ENCODE data around the gene TUBG1.
A peak's percentile ranks its signal among the peaks of the same experiment; 100 is the strongest.
"Not testable (repeated sequence)": the region's sequence is repeated elsewhere in the genome, so short reads cannot be mapped to it uniquely, and the experiment has no call there.

TUBG1 gene

DNA sequence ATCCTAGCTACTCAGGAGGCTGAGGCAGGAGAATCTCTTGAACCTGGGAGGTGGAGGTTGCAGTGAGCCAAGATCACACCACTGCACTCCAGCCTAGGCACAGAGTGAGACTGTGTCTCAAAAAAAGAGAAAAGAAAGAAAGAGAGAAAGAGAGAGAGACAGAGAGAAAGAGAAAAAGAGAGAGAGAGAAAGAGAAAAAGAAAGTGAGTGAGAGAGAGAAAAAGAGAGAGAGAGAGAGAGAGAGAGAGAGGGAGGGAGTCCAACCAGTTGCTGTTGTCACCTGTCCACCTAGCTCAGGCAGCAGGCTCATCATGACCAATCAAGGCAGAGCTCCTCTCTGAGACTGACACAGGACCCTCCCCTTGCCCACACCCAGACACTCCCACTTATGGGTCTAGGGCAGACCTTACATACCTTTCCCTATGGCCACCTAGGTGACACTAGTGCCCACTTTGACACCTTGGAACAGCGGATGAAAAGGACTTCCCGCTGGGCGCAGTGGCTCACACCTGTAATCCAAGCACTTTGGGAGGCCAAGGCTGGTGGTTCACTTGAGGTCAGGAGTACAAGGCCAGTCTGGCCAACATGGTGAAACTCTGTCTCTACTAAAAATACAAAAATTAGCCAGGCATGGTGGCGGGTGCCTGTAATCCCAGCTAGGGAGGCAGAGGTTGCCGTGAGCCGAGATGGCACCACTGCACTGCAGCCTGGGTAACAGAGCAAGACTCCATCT is 17.7 kb downstream of the TUBG1 start:
- DNase-seq = not testable (repeated sequence)

DNA sequence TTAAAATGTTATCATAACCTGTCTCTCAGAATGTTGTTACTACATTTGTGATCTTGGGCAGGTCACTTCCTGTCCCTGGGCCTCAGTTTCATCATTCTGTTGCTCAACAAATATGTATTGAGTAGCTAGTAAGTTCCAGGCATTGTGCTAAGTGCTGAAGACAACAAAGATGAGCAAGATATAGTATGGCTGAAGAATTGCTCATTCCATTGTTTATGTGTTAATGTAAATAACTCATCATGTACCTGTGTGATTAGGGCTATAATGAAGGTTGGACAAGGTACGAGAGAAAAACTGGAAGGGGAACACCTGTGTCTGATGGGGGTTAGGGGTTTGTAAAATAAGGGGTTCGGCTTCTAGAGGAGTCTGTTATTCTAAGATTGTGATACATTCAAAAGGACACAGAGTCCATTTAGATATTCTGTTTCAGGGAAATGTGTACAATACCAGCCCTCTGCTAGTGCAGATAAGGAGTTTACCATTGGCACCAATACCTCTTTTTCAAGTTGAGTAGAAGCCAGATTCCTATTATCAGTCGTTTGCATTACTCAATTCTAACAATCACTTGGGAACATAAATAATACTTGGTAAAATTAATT is 20.0 kb downstream of the TUBG1 start:
- DNase-seq = peak; percentile 90

DNA sequence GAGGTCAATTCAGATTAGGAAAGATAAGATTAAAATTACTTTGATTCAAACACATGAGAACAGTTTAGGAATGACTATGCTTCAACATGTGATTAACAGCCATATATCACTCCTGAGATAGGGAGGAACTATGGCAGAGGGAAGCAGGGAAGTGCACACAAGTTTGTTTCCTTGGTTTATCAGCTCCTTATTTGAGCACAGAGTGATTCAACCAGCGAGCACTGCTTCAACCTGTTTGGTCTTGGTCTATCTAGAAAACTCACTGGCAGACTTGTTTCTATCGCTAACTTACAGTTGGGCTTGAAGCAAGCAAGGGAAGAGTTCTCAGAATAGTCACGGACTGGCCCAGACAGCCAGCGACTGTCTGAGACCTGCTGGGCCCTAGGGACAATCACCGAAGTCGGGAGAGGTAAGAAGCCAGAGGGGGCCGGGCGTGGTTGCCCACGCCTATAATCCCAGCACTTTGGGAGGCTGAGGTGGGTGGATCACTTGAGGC is 23.5 kb downstream of the TUBG1 start:
- peak; percentile 66 for DNase-seq

DNA sequence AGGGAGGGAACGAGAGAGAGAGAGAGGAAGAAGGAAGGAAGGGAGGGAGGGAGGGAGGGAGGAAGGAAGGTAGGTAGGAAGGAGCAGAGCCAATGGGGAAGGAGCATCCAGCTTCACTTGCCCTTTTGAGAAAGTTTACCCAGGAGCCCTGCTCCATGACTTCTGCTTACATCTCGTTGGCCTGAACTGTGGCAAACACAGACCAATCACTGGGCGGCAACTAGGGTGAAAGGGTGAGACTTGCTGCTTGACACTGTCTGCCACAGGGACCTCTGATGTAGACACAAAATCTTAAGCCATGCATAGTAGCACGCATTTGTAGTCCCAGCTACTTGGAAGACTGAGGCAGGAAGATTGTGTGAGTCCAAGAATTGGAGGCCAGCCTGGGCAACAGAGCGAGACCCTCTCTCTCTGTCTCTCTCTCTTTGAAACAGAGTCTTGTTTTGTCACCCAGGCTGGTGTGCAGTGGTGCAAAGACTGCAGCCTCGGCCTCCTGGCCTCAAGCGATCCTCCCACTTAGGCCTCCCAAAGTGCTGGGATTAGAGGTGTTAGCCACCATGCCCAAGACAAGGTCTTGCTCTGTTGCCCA is 30.1 kb downstream of the TUBG1 start:
- peak; percentile 33 for DNase-seq

DNA sequence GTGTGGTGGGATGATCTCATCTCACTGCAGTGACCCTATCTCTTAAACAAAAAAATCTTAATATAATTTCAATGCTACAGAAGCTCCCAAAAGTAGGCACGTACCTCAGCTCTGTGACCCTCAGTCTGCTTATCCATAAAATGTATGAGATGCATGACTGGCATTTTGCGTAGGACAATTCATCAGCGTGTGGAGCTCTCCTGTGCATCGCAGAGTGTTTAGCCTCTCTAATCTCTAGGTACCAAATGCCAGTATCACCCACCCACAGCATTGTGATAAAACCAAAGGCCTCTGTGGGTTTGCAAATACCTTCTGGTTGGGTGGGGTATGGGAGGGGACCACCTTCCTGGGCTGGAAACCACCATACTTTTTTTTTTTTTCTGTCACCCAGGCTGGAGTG is 30.6 kb downstream of the TUBG1 start:
- DNase-seq = peak; percentile 97

DNA sequence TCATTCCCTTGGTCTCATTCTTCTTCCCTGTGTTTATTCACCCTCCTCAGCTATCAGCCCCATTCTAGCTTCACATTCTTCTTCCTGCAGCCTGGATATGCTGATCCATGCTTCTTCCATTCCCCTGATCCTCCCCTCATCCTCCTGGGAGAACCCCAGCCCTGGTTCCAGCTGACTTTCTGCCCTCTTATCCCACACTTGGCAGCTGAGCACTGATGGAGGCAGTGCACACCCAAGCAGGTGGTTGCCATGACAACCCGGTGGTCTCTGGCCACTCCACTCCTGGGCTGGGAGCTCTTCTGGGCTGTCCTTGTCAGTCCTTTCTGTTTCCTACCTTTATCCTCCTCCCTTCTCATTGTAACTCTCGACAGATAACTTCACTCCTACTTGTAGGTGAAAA is 32.9 kb downstream of the TUBG1 start:
- no peak for DNase-seq

DNA sequence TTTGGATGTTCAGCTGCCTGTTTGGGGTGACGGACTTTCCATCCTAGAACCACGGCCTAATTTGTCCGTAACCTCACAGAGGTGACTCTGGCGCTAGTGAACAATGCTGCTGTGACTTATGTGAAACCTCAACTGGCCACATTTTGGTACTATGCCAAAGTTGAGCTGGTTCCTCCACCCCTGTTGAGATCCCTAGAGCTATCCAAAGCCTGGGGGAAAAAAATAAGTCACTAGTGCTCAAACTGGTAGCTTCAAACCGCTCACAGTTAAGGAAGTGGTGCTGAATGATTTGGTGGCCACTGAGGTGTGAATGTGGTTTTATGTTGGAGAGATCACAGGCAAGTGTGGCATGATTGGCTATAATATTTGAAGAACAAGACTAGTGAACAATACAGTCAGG is 38.3 kb downstream of the TUBG1 start:
- DNase-seq = peak; percentile 42

DNA sequence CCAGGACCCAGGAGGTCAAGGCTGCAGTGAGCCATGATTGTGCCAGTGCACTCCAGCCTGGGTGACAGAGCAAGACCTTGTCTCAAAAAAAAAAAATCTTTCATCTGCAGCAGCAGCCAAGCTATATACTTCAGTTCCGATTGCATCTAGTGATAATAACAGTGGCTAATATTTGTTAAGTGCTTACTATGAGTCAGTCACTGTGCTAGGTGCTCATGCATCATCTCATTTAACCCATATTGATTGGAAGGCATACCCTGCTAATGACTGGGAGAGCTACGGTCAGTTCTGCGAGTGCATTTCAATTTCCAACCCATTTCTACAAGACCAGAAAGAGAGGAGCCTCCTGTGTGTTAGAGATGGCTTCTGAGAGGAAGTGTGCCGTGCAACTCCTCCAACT is 41.9 kb downstream of the TUBG1 start:
- no peak for DNase-seq

DNA sequence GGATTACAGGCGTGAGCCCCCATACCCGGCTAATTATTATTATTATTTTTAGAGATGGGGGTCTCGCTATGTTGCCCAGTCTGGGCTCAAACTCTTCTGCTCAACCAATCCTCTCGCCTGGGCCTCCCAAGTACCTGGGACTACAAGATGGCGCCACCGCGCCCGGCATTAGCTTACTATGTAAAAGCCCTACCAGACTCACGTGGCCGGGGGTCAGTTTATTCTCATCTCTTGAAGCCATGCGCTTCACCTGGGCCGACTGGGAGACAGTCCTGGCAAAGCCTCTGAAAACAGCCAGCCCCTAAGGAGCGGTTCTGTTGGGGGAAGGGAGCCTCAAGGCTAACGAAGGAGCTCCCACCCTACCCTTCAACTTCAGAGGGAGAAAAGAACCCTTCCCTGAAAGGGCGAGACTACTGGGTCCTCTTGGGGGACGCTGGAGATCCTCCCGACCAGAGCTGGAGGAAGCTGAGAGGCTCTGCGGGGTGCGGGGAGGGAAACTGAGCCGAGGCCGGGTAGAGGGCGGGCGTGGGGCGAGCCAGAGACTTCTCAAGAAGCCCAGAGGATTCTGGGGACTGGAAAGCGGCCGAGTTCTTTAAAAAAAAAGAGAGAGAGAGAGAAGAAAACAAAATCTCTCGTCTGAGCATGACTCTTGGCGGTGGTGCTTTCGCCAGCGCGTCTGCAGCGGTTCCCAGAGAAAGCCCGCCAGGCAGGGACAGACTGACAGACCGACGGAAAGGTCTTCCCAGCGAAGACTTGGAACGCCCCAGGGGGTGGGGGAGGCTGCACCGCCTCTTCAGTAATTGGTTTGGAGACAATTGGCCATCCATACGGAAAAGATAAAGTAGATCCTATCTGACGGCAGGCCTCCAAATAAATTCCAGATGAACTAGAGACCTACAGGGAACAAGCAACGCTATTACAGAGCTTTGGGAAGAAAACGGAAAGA is 44.0 kb downstream of the TUBG1 start:
- no peak for DNase-seq

DNA sequence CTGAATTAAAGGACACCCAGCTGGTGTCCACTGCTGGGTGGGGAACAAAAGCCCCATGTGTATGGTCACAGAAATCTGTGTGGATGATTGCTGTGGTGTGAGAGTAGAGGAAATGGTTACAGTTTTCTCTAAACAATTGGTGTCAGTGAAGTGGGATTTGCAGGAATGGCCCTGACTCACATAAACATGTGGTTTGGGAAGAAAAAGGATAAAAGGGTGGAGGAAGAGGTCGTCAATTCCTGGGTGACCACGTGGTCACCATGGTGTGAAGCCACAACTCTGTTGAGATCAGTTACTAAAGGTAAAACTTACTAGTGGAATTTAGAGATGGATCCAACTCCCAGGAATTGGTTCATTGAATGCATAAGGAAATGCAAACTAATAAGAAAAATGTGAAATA is 46.0 kb downstream of the TUBG1 start:
- DNase-seq = no peak

DNA sequence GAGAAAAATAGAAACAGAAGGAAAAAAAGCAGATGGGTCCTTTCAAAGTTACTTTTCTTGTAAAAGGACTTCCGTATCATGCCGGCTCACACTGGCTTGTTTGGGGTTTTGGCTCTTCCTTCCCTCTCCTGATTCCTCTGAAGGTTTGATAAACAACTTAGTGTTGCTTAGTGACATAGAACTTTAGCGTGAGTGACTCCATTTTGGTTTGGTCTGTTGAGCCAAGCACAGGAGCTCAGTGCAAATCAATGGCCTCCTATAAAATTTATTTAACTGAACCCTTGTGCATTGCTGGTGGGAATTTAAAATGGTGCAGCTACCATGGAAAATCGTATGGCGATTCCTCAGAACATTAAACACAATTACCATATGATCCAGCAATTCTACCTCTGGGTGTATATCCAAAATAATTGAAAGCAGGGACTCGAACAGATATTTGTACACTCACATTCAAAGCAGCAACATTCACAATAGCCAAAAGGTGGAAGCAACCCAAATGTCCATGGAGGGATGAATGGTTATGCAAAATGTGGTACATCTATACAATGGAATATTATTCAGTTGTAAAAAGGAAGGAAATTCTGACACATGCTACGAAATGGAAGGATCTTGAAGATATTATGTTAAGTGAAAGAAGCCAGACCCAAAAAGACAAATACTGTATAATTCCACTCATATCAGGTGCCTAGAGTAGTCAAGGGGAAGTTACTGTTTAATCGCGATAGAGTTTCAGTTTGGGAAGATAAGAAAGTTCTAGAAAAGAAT is 48.5 kb downstream of the TUBG1 start:
- no peak for DNase-seq

DNA sequence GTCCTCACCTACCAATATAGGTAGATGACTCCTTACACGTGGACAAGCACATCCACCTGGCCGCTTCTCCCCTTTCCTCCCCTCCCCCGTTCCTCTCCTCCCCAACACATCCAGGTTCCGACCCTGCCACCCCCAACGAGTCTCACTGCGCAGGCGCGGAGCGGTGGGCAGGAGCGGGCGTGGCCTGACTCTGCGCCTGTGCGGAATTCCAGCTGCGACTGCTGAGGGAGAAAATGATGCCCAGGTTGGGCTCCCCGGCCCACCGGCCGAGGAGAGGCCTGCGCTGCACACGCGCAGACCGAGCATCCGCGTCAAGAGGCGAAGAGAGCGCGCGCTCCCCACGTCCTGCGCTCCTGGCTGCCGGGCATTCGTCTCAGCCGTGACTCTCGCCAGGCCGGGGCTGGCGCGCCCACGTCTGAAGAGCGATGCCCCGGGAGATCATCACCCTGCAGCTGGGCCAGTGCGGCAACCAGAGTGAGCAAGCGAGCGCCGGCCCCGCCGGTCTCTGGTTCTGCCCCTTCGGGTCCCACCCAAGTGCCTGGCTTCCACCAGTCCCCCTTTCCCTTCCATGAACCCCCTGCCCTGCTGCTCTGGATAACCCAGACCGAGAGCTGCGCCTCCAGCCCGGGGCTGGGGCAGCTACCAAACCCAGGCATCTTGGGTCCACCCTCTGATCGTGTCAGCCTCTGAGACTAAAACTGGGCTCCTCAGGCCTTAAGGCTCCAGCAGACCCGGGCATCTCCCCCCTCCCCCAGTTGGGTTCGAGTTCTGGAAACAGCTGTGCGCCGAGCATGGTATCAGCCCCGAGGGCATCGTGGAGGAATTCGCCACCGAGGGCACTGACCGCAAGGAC is 49.8 kb downstream of the TUBG1 start, which contains the start of gene TUBG2:
TSS of gene TUBG2 (plus strand) at position 206 of the 853 bp plus-strand sequence. CDS start at position 426, 220 bp downstream.
- DNase-seq = peak; percentile 81

DNA sequence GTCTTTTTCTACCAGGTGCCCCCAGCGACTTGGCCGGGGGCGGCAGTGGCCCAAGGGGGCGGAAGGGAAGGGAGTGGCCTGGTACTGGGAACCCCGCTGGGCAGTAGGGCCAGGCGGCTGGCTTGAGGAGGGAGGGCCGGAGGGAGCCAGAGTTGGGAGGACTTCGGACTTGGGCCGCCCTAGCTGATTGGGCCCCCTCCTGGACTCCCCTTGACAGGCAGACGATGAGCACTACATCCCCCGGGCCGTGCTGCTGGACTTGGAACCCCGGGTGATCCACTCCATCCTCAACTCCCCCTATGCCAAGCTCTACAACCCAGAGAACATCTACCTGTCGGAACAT is 50.4 kb downstream of the TUBG1 start:
- not testable (repeated sequence) for DNase-seq

DNA sequence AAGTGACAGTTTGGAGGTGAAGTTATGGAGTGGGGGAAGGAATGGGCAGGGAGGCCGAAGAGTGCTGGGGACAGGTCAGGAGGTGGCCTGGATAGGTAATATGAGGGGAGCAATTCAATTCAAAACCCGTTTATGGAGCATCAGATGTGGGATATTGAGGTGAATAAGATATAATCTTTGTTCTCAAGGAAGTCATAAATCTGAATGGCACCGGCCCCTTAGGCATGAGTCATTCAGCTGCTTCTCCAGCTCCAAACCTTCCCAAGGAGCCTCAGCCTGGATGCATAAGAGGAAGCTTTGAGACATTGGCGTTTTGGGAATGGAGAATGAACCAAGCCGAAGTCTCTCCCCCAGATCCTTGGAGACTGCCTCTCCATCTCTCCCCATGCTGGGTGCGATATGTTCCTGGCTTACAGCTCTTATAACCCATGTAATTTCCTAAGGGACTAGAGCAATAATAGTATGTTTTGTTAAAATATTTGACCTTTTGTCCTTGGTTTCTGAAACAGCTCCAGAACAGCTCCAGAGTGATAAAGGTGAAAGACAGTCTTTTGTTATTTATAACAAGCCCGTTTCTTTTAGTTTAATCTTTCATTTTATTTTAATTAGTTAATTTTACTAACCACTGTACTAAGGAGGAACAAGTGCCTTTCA is 51.3 kb downstream of the TUBG1 start:
- no peak for DNase-seq
